Omental fat pad (tissue), 4 donors: ENCODE results near the gene CNPY2. TPM values are rescaled to one million over a fixed set of nuclear protein-coding genes. Genes with fewer than 3 reads are reported as not detected.
A peak's percentile ranks its signal among the peaks of the same experiment; 100 is the strongest.

Experiments used
- ATAC-seq: fragments of 150-250 bp; one replicate; pipeline ENCODE4 v1.9.1; 2016; ENCODE audit warnings: mild to moderate bottlenecking, moderate library complexity; ENCODE audit not compliant: low FRiP score
- DNase-seq: peaks from one replicate; pipeline ENCODE4 v3.0.0-alpha.2; 2019; ENCODE audit warnings: low spot score
- CTCF ChIP-seq, 3 donors: fragments of 450-650 bp; IDR thresholded peaks; one replicate each; pipeline ENCODE4 v1.5.1; 2016 to 2017; ENCODE audit warnings: antibody characterized with exemption in 3 of 3, mild to moderate bottlenecking in 3 of 3, moderate library complexity in 2 of 3
- total RNA-seq, 4 donors: library from RNA; depleted of rRNA; stranded (reverse); fragments of >200 nt; gene quantifications; one replicate each; pipeline ENCODE4 v1.1.0, GENCODE V29; 2016

Gene CNPY2
- total RNA-seq, 4 donors from 2014 or later: 60.4 to 77.8 (median 69.7) TPM

- DNase-seq (no peak), ATAC-seq (no peak)
- TF ChIP-seq CTCF (IDR thresholded peaks at IDR 0.05): no peak
These were observed 11.5 kb downstream of the CNPY2 start for GRCh38 chr12:56304276-56304675.

GRCh38 chr12:56300644-56301464 is 14.9 kb downstream of the CNPY2 start:
- TF ChIP-seq CTCF (IDR thresholded peaks at IDR 0.05): no peak
- ATAC-seq (peak; percentile 39), DNase-seq (peak; percentile 42)

- ATAC-seq (peak; percentile 99), DNase-seq (peak; percentile 95)
- TF ChIP-seq CTCF (IDR thresholded peaks at IDR 0.05): no peak
These were observed 15.7 kb downstream of the CNPY2 start, which contains the start of gene CS for GRCh38 chr12:56299853-56300643. Gene CS (minus strand): TSS chr12:56300330. CDS start chr12:56300201, 129 bp downstream.

- no peak for DNase-seq
- TF ChIP-seq CTCF (IDR thresholded peaks at IDR 0.05): no peak
- ATAC-seq: peak; percentile 12
These were observed 16.4 kb downstream of the CNPY2 start for GRCh38 chr12:56299308-56299852.

GRCh38 chr12:56298828-56299227 is 17.0 kb downstream of the CNPY2 start:
- DNase-seq (no peak), ATAC-seq (no peak)
- no peak for TF ChIP-seq CTCF (IDR thresholded peaks at IDR 0.05)

GRCh38 chr12:56297400-56297799 is 18.4 kb downstream of the CNPY2 start:
- no peak for ATAC-seq
- DNase-seq: no peak
- no peak for TF ChIP-seq CTCF (IDR thresholded peaks at IDR 0.05)
